HG03045 (cell line): ENCODE results near the gene GDPD5.

Experiments
- ATAC-seq: cut with Tn5 transposase; IDR thresholded peaks from one replicate; pipeline ENCODE4 v1.9.1; 2021; ENCODE audit warnings: mild to moderate bottlenecking, moderate library complexity; ENCODE audit not compliant: unreplicated experiment

The GDPD5 gene

DNA sequence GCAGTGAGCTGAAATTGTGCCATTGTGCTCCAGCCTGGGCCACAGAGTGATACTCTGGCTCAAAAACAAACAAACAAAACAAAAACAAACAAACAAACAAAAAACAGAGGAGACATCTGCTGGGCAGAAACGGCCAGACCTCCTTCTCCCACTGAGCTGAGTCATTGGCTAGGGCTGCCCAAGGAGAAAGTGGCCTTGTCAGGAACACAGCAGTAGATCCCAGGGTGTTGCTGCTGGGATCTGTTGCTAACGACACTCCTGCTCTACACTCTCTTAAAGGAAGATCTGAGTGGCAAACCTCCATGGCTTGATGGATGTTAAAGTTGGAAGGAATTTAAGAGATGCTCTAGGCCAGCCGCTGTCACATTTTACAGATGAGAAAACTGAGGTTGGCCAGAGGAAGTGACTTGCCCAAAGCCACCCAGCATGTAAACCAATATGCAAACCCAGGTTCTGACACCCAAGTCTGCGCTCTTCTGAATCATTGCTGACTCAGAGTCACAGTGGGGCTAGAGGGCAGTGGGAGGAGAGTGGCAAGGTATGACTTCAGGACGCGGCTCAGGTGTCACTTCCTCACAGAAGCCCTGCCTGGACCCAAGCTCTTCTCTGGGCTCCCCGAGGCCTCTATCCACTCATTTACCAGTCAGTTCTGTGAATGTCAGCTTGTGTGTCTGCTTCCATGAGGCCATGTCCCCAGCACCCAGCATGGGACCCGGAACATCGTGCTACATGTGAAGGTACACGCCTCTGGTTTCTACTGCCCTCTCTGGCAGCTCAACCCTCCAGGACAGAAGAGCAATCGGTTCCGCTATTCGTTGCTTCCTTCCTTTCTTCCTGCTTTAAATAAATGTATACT, 11.3 kb upstream of the GDPD5 start:
- ATAC-seq, result peak; percentile 62

DNA sequence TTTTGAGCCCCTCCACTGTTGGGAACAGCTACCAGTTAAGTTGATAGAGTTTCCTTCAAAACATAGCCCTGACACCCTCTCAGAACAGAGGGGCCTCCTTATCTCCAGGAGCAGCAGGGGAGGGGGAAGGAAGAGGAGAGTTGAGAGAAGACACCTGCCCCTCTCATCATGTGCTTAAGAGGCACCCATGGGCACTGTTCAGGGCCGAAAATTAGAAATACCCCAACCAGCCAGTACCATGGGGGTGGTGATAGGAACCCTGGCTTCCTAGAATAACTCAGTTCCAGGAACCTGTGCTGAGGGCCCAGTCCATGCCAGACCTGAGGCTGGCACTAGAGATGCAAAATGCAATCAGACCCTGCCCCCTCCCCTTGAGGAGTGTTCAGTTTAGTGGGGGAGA, 9.3 kb upstream of the GDPD5 start:
- ATAC-seq, result no peak

DNA sequence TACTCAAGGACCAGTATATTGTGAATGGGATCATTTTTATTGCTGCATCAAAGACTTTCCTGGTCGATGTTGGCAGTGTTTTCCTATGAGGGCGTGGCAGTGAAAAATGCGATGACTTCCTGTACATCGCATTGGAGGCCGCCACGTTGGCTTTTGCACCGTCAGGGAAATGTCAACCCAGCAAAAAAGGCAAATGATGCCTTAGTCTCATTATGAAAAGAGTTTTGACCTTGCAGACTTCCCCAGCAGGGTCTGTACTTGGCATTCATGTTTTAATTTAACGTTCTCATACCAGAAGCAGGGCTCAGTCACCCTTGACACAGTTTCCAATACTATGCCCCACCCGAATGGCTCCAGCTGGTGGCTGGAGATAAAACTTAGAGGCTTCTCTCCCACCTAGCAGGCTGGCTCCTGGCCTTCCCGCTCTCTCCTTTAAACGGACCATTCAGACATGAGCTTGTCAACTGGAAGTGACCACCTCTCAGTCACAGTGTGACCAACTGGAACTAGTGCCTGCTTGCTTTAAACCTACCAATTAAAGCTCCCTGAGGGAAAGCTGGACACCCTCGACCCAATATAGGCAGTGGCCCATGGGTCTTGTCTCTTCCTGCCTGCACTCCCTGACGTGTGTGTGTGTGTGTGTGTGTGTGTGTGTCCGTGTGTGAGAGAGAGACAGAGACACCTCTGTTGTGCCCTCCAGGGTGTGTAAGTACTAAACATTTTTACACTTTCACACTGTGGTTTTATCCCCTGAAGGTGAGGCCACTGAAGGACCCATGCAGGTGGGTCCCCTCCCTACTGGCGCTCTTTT, 8.7 kb upstream of the GDPD5 start:
- no peak for ATAC-seq

DNA sequence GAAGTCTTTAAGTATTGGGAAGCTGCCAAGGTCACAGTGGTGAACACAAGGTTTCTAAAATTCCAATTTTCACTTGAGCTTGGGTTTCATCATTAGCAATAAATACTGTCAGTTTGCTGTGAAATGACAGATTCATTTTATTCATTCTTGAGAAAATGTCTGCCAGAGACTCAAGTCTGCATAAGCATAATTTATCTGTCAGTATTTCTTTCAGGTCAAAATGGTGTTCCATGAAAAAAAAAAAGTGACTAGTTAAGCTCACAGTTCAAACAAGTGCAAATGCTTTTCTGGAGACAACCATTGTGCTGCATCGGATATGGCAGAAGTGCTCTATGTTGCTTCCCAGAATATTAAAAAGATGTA, 8.1 kb upstream of the GDPD5 start:
- ATAC-seq, result no peak

DNA sequence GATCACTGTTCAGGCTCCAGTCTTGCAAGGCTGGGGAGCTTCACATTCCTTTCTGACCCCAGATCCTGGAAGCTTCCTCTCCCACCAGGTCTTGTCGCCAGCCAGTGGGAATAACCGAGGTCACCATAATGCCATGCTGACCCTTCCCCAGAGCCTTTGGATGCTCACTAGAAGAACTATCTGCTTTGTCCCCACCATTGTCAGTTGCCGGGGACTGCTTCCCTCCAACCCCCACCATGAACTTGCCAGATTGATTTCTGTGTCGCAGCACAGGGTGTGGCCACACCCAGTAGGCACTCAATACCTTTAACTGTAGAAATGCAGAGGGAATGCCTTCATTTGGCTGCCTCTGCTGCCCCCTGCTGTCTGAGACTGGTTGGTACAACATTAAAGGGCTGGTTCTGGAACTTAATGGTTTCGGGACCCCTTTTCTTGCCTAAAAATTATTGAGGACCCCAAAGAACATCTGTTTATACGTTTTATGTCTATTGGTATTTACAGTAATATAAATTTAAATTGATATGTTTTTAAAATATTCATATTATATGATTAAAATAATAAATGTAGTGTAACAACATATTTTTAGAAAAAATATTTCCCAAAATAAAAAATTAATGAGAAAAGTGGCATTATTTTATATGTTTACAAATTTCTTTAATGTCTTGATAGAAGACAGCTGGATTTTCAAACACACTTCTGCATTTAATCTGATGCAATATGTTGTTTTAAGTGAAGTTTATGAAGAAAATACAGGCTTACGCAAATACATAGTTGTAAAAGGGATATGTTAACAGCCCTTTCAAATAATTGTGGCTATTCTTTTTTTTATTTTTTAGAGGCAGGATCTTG, 6.7 kb upstream of the GDPD5 start:
- ATAC-seq, result no peak

DNA sequence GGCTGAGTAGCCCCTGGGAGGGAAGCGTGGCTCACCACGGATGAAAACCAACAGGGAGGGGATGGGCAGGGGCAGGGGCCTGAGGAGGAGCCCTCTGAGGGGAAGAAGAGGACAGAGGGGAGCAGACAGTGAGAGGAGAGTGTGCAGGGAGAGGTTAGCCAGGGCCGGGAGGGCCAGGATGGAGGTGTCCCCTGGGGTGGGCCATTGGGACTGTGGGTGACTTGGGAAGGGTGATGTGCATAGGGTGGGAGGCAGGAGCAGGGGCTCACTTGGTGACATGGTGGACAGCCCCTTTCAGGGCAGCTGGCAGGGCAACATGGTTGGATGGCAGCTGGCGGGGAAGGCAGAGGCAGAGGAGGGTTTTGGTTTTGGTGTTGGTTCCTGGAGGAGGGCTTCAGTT, 5.6 kb upstream of the GDPD5 start:
- ATAC-seq, result no peak

DNA sequence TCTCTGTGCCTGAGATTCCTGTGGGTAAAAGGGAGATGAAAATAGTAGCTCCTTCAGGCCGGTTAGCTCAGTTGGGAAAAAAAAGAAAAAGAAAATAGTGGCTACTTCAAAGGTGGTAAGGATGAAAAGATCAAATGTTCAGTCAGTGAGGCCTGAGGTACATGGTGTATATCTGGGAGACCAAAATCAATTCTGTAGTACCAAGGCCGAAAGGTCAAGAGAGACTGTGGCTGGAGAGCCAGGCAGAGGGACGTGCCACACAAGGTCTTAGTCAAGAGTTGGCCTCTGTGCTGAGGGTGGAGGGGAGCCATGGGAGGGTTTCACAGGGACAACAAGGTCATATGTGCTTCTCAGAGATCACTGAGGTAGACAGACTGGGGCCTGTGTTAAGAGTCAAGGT, 4.8 kb upstream of the GDPD5 start:
- ATAC-seq, result no peak

DNA sequence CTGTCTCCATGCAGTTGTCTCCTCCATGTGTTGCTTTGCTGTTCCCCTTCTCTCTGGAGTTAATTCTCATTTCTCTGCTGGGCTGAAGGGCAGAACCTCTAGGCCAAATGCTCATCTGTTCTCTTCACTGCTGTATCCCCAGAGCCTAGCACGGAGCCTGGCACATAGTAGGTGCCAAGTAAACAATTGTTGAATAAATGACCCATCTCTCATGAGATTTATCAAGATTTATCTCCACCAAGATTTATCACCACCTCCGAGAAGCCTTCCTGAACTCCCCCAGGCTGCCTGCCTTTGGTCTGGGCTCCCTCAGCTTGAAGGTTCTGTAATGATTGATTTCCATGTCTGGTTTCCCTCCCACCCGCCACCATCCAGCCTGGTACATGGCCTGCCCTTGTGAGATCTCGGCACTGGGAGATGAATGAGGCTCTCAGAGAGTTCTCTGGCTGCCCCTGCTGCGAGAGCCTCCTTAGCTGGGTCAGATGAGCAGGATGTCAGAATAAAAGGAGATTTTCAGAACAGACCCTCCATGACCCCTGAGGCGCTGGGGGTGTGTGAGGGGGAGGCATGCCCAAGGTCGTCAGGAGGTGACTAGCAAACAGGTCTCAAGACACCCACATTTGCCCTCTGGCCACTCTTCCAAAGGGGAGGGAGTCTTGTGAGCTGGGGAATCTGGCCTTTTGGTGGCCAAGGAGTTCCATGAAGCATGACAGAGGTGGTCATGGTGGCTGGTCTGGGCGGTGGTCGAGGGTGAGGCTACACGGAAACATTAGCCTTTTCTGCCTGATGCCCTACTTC, 2.4 kb upstream of the GDPD5 start:
- ATAC-seq, result no peak

DNA sequence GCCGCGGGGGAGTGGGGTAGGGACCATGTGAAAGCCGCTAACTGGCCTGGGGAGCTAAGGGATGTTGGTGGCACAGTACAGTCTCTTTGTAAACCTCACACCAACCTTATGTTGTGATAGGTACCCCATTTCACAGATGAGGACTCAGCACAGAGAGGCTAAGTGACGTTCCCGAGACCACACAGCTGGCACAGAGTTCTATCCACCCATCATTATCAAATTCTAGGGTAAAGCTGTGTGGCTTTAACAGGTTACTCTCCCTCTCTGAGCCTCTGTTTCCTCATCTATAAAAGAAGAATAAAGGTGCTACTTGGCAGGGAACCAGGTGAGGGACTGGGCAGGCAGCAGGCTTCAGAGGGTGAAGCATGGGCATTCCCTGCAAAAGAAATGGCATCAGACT, 1.4 kb upstream of the GDPD5 start:
- ATAC-seq, result no peak

DNA sequence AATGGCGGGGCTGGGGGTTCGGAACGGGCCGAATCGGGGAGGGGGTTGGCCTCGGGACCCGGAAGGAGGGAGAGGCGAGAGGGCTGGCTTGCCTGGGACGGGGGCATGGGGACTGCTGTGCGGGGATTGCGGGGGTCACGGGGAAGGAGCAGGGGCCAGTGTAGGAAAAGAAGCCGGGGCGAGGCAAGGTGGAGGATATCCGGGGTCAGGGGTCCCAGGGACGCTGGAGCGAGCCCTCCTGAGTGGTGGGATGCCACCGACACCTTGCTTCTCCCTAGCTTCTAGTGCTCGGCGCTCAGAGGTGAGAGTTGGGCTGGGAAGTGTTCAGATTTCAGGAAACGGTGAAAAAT, 426 bp upstream of the GDPD5 start:
- no peak for ATAC-seq

DNA sequence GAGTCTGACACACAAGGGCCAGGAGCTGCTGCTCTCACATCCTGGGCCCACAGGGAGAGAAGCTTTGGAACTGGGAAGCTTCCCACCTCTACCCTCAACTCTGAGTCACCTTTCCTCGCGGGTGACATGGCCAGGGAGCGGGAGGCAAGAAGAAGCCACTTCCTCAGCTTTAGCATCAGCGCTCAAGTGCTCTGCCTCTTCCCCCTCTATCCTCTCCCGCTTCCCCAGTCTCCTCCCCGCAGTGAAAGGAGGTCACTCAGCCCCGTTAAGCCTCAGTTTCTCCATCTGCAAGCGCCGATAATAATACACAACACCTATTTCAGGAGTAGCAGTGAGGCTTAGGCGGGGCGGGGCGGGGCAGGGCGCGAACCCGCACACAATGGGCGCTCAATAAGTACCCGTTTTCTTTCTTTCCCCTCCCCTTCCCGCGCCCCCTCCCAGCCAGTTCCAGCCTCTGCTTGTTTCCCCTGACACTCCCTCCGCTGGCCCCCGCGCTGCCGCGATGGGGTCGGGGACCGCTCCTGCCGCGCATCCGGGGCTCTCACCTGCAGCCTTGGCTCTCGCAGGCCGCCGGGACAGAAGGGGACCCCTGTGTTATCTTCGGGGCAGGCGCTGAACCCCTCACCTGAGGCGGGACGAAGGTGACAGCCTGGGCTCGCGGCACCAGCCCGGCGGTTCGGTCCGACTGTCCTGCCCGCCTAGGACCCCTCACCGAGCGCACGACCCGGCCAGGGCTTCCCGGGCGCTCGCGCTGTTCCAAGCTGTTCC, 892 bp downstream of the GDPD5 start:
- no peak for ATAC-seq

DNA sequence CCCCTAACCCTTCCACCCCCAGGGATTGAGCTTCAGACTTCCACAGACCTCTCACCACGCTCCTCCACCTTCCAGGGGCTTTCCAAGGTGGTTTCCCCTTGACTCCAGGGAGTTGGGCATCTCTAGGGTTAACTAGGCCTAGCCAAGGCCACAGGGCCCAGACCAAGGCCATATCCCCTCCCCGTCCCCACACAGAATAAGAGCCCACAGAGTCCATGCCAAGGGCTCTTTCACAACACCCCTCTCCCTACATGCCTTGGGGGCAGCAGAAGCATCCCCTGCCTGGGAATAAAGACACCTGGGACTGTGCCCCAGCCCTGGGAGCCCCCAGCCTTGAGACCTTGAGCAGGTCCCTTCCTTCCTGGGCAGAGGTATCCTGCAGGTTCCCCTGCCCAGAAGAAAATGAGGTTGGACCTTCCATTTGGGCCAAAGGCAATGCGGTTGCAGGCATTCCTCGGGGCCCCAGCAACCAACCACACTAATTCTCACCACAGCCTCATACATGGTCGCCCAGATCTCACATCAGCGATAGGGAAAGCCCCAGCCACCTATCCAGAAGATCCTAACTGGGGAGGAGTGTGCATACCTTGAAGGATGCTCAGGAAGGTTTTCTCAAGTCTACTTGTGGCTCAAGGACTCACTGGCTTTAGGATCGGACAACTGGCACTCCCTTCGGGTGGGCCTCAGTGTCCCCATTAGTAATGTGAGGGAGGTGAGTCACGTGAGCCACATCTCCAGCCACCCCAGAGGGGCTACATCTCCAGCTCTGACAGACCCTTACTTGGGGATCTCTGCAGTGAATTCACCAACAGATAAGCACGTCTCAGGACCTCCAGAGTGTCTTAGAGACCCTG, 1.7 kb downstream of the GDPD5 start:
- ATAC-seq, result no peak

DNA sequence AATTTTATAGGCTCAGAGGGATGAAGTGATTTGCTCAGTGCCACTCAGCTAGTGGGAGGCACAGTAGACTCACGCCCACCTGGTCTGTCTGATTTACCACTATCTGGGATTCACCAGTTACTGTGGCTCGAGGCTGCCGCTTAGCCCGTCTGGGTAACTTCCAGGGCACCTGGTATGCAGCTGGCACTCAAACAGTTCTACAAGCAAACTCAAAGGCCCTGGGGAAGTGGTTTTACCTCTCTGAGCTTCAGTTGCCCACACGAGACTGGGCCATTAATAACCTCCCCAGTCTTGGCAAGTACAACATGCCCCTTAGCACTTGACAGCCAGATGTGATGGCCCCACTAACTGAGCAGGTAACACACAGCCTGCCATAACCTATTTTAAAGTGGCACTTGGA, 2.6 kb downstream of the GDPD5 start:
- no peak for ATAC-seq

DNA sequence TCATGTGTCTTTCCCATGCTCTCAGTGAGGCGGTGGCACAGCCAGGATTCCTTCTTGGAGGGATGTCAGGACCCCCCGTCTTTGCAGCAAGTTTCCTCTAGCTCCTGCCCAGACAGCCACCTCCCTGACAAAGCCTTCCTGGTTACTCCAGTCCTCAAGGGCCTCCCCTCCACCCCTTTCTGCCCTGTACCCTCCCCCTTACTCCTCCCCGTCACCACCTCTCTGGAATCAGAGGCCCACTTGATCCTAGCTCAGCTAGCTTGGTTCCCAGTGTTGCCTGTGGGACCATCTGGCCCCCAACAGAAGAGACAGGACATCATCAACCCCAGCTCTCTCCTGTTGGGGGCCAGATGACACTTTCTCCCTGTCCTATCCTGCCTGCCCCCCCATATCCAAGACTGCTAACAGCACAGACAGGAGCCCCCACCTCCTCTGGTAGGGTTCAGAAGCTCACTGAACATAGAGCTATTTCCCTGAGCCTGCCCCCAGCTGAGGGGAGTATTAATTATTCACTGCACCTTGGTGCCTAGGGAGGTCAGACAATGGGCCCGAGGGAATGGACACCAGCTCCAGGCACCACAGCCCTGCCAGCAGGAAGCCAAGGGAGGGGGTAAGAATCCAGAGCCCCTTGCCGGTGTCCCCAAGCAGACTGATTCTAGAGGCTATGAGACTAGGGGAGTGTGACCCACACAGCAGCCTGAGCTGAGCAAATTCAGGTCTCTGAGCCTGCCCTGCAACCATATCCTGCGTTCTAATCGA, 3.3 kb downstream of the GDPD5 start:
- no peak for ATAC-seq

DNA sequence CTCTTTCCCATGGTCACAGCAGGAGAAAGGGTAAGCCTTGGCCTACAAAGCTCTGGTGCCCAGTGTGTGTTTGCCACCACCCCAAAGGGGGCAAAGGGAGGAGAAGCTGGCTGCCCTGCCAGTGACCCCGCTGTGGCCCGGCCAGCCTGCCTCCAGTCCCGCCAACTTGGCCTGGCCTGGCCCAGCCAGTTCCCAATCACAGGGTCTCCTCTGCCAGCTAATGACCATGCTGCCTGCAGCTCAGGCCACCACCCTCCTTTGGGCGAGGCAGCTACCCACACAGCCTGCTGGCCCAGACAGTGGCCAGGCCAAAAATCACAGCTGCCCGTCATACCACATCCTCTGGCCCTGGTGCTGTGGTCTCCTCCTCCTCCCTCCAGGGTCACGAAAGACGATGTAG, 5.1 kb downstream of the GDPD5 start:
- no peak for ATAC-seq

DNA sequence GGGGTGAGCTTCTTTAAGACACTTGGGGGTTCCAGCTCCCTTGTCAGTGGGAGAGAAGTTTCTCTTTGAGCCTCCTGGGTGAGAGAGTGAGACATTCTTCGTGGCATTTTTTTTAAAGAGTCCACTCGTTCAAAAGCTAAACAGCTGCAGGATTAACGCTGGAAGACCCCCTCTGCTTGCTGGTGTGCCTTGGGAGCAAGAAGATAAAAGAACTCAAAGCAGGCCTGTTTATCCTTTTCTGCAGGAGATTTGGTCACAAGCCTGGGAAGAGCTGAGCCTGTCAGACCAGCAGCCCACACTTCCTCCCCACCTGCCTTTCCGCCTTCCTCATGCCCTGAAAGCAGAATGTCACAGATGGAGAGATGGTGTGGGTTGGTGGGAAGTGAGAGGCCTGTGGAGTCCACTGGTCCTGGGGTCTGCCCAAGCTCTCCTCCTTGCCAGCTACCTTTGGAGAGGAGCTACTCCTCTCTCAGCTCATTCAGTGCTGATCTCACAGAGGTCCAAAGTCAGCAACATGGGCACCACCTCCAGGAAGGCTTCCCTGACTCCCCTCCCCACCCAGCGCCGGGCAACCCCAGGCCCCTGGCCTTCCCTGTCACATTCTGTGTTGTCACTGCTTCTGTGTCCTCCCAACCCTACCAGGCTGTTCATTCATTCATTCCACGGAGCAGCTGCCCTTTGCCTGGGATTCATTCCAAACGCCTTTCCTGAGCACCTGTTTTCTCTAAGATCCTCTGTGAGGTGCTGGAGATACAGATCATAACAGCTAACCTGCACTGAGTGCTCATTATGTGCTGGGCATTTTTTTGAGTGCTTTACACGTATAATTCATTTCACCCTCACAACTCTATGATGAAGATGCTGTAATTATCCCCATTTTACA, 6.7 kb downstream of the GDPD5 start:
- ATAC-seq, result no peak

DNA sequence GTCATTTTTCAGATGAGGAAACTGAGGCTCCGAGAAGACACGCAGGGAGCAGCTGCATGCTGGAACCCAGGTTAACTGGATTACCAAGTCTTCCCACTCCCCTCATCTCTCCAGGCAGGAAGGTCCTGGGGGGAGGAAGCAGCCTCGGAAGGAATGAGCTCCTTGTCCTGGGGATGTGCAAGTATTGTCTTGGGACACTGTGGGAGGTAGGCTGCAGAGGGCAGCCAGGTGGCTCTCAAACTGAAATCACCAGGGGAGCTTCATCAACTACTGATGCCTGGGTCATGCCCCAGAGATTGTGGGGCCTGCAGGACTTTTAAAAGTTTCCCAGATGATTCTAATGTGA, 7.6 kb downstream of the GDPD5 start:
- no peak for ATAC-seq

DNA sequence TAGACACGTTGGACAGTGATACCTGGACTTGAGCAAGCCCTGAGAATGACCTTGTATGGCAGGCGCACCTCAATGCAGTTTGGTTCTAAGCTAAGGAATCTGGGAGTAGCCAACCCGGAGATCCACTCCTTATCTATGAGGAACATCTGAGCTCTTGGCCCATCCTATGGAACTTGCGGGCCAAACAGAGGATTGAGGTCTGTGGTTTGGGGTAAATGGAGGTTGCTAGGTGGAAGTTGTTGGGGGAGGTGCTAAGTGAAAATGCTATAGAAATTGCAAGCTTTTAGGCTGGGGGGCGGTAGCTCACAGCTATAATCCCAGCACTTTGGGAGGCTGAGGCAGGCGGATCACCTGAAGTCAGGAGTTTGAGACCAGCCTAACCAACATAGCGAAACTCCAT, 8.9 kb downstream of the GDPD5 start:
- no peak for ATAC-seq
